T-helper 17 cell (primary cell): ENCODE data around the gene G3BP2. TPM values are rescaled to one million over a fixed set of nuclear protein-coding genes. Genes with fewer than 3 reads are reported as not detected.
A peak's percentile ranks its signal among the peaks of the same experiment; 100 is the strongest.
"Not testable (repeated sequence)": the region's sequence is repeated elsewhere in the genome, so short reads cannot be mapped to it uniquely, and the experiment has no call there.

Experiments used
- ATAC-seq: fragments of 150-1000 bp; cut with Tn5 transposase; 2 replicates; pipeline ENCODE4 v1.10.0; 2021; ENCODE audit warnings: mild to moderate bottlenecking, moderate library complexity
- DNase-seq, 3 donors: peaks; one replicate each; pipeline versions ENCODE4 v3.0.0 to v3.0.0-alpha.2; 2020 to 2021
- H3K9me3 ChIP-seq: one replicate; pipeline ENCODE4 v1.7.0; 2013; ENCODE audit warnings: low read length, mild to moderate bottlenecking; ENCODE audit not compliant: control insufficient read depth, poor library complexity, severe bottlenecking
- H3K27ac Mint-ChIP-seq: one replicate; pipeline ENCODE4 v1.8.0; 2022; ENCODE audit warnings: mild to moderate bottlenecking, moderate library complexity, mixed read lengths
- H3K27me3 Mint-ChIP-seq: one replicate; pipeline ENCODE4 v1.8.0; 2022; ENCODE audit warnings: mixed read lengths
- H3K36me3 Mint-ChIP-seq: one replicate; pipeline ENCODE4 v1.8.0; 2022; ENCODE audit warnings: low read depth, mixed read lengths
- H3K4me1 Mint-ChIP-seq: one replicate; pipeline ENCODE4 v1.8.0; 2022; ENCODE audit warnings: mild to moderate bottlenecking, mixed read lengths
- H3K4me3 Mint-ChIP-seq: one replicate; pipeline ENCODE4 v1.8.0; 2022; ENCODE audit warnings: mild to moderate bottlenecking, moderate library complexity, mixed read lengths
- total RNA-seq, 4 donors: library from RNA in 2 of 4; stranded (reverse) in 2 of 4; gene quantifications; one replicate each; pipeline ENCODE4 v1.2.3 and lab custom pipeline; 2022 to 2026

G3BP2 gene
- total RNA-seq, 2 donors from 2014 or later: 323 to 339 TPM

- H3K27ac Mint-ChIP-seq: no peak overlapping the region
- H3K4me3 Mint-ChIP-seq: no peak overlapping the region
- no peaks in the 10 kb centered on the region for H3K27me3 Mint-ChIP-seq
- ATAC-seq: no peak
- H3K4me1 Mint-ChIP-seq: peaks cover 29% of the 10 kb centered on the region
- no peaks in the 10 kb centered on the region for H3K9me3 ChIP-seq
- peaks cover 9% of the 10 kb centered on the region for H3K36me3 Mint-ChIP-seq
- DNase-seq: no peak
Observed at GRCh38 chr4:75675004-75675531, 1.9 kb upstream of the G3BP2 start.

- H3K27ac Mint-ChIP-seq: peak overlapping the region; percentile 100
- DNase-seq (no peak), ATAC-seq (no peak)
- H3K27me3 Mint-ChIP-seq: no peaks in the 10 kb centered on the region
- no peaks in the 10 kb centered on the region for H3K9me3 ChIP-seq
- peak overlapping the region; percentile 99 for H3K4me3 Mint-ChIP-seq
- H3K36me3 Mint-ChIP-seq: peaks cover 9% of the 10 kb centered on the region
- peaks cover 38% of the 10 kb centered on the region for H3K4me1 Mint-ChIP-seq
Observed at GRCh38 chr4:75673959-75674328, 733 bp upstream of the G3BP2 start.

GRCh38 chr4:75672461-75673026, 667 bp downstream of the G3BP2 start:
- Mint-ChIP-seq H3K36me3 (peaks cover 12% of the 10 kb centered on the region), H3K27me3 (no peaks in the 10 kb centered on the region), H3K4me3 (peak overlapping the region; percentile 99), H3K27ac (peak overlapping the region; percentile 100), H3K4me1 (peaks cover 52% of the 10 kb centered on the region)
- DNase-seq (peak; percentile 57 to 76 (median 63)), ATAC-seq (peak; percentile 26)
- H3K9me3 ChIP-seq: no peaks in the 10 kb centered on the region

GRCh38 chr4:75671802-75672421, 1.3 kb downstream of the G3BP2 start:
- Mint-ChIP-seq H3K36me3 (peaks cover 12% of the 10 kb centered on the region), H3K27me3 (no peaks in the 10 kb centered on the region), H3K4me1 (peaks cover 57% of the 10 kb centered on the region), H3K27ac (peak overlapping the region; percentile 100), H3K4me3 (peak overlapping the region; percentile 99)
- no peak for DNase-seq
- H3K9me3 ChIP-seq: no peaks in the 10 kb centered on the region
- ATAC-seq: no peak

- ATAC-seq (no peak), DNase-seq (no peak)
- Mint-ChIP-seq H3K4me1 (peaks cover 59% of the 10 kb centered on the region), H3K4me3 (peak overlapping the region; percentile 84), H3K27me3 (no peaks in the 10 kb centered on the region), H3K36me3 (peaks cover 12% of the 10 kb centered on the region), H3K27ac (peak overlapping the region; percentile 100)
- H3K9me3 ChIP-seq: no peaks in the 10 kb centered on the region
Observed at GRCh38 chr4:75668596-75668995, 4.6 kb downstream of the G3BP2 start.

- Mint-ChIP-seq H3K4me3 (peak overlapping the region; percentile 84), H3K27ac (peak overlapping the region; percentile 84), H3K4me1 (peaks cover 57% of the 10 kb centered on the region)
- not testable (repeated sequence) for H3K9me3 ChIP-seq, H3K36me3 Mint-ChIP-seq, DNase-seq, ATAC-seq, H3K27me3 Mint-ChIP-seq
Observed at GRCh38 chr4:75667636-75668035, 5.6 kb downstream of the G3BP2 start.

GRCh38 chr4:75666299-75666698, 6.9 kb downstream of the G3BP2 start:
- H3K4me3 Mint-ChIP-seq: peak overlapping the region; percentile 57
- peaks cover 4% of the 10 kb centered on the region for H3K36me3 Mint-ChIP-seq

GRCh38 chr4:75664604-75665003, 8.6 kb downstream of the G3BP2 start:
- not testable (repeated sequence) for H3K36me3 Mint-ChIP-seq, DNase-seq, H3K9me3 ChIP-seq, ATAC-seq, H3K27me3 Mint-ChIP-seq
- peak overlapping the region; percentile 71 for H3K4me3 Mint-ChIP-seq
- peak overlapping the region; percentile 84 for H3K27ac Mint-ChIP-seq
- H3K4me1 Mint-ChIP-seq: peaks cover 46% of the 10 kb centered on the region

More at GRCh38 chr4:75666299-75666698, 6.9 kb downstream of the G3BP2 start:
- H3K27ac Mint-ChIP-seq: peak overlapping the region; percentile 84
- DNase-seq (no peak), ATAC-seq (no peak)
- no peaks in the 10 kb centered on the region for H3K27me3 Mint-ChIP-seq
- H3K9me3 ChIP-seq: no peaks in the 10 kb centered on the region
- peaks cover 54% of the 10 kb centered on the region for H3K4me1 Mint-ChIP-seq

- Mint-ChIP-seq H3K4me1 (peaks cover 31% of the 10 kb centered on the region), H3K27ac (peak overlapping the region; percentile 65), H3K36me3 (no peaks in the 10 kb centered on the region), H3K4me3 (peak overlapping the region; percentile 25), H3K27me3 (no peaks in the 10 kb centered on the region)
- H3K9me3 ChIP-seq: no peaks in the 10 kb centered on the region
- DNase-seq (no peak), ATAC-seq (no peak)
Observed at GRCh38 chr4:75662626-75663025, 10.6 kb downstream of the G3BP2 start.

- no peaks in the 10 kb centered on the region for H3K9me3 ChIP-seq
- H3K4me3 Mint-ChIP-seq: no peak overlapping the region
- no peak for ATAC-seq
- H3K4me1 Mint-ChIP-seq: peaks cover 19% of the 10 kb centered on the region
- no peak for DNase-seq
- no peaks in the 10 kb centered on the region for H3K36me3 Mint-ChIP-seq
- H3K27ac Mint-ChIP-seq: peak overlapping the region; percentile 57
- no peaks in the 10 kb centered on the region for H3K27me3 Mint-ChIP-seq
Observed at GRCh38 chr4:75660491-75660890, 12.7 kb downstream of the G3BP2 start.

- no peaks in the 10 kb centered on the region for H3K9me3 ChIP-seq
- no peak for DNase-seq
- Mint-ChIP-seq H3K27ac (peak overlapping the region; percentile 57), H3K4me1 (peaks cover 18% of the 10 kb centered on the region), H3K27me3 (no peaks in the 10 kb centered on the region), H3K36me3 (no peaks in the 10 kb centered on the region), H3K4me3 (no peak overlapping the region)
- no peak for ATAC-seq
Observed at GRCh38 chr4:75659512-75660031, 13.6 kb downstream of the G3BP2 start.

- Mint-ChIP-seq H3K4me3 (no peak overlapping the region), H3K27ac (peak overlapping the region; percentile 57), H3K36me3 (no peaks in the 10 kb centered on the region), H3K27me3 (no peaks in the 10 kb centered on the region), H3K4me1 (peaks cover 23% of the 10 kb centered on the region)
- DNase-seq: no peak
- no peaks in the 10 kb centered on the region for H3K9me3 ChIP-seq
- ATAC-seq: no peak
Observed at GRCh38 chr4:75658876-75659275, 14.3 kb downstream of the G3BP2 start.

- H3K27me3 Mint-ChIP-seq: no peaks in the 10 kb centered on the region
- no peak overlapping the region for H3K4me3 Mint-ChIP-seq
- H3K4me1 Mint-ChIP-seq: peaks cover 25% of the 10 kb centered on the region
- H3K36me3 Mint-ChIP-seq: no peaks in the 10 kb centered on the region
- H3K9me3 ChIP-seq: no peaks in the 10 kb centered on the region
- no peak for DNase-seq
- H3K27ac Mint-ChIP-seq: peak overlapping the region; percentile 97
- ATAC-seq: peak; percentile 83
Observed at GRCh38 chr4:75655562-75655961, 17.6 kb downstream of the G3BP2 start.
